Measurements from ENCODE around the gene UGT3A1.
"Not testable (repeated sequence)": the region's sequence is repeated elsewhere in the genome, so short reads cannot be mapped to it uniquely, and the experiment has no call there.

The UGT3A1 gene

GRCh38 chr5:36019584-36019983 lies 28.4 kb upstream of the UGT3A1 start:
- not testable (repeated sequence) for H3K9me3 ChIP-seq (replicated peaks; ENCODE audit: low read length); H3K9ac ChIP-seq (ENCODE audit: low read depth, low read length); H3K4me3 ChIP-seq (ENCODE audit: low read length); H3K4me1 ChIP-seq (ENCODE audit: control insufficient read depth, insufficient read depth, low read length); H3K36me3 ChIP-seq (ENCODE audit: insufficient read depth, low read length); H3K4me2 ChIP-seq (ENCODE audit: low read length); H3K27me3 ChIP-seq (ENCODE audit: control insufficient read depth, insufficient read depth, low read length)

GRCh38 chr5:36017622-36018021 lies 26.4 kb upstream of the UGT3A1 start:
- Histone ChIP-seq H3K4me2 (ENCODE audit: low read length) (no peak overlapping the region), H3K4me1 (ENCODE audit: control insufficient read depth, insufficient read depth, low read length) (no peaks in the 10 kb centered on the region), H3K9me3 (replicated peaks; ENCODE audit: low read length) (peaks cover 2% of the 10 kb centered on the region), H3K27me3 (ENCODE audit: control insufficient read depth, insufficient read depth, low read length) (no peaks in the 10 kb centered on the region), H3K36me3 (ENCODE audit: insufficient read depth, low read length) (no peaks in the 10 kb centered on the region), H3K4me3 (ENCODE audit: low read length) (no peak overlapping the region), H3K9ac (ENCODE audit: low read depth, low read length) (no peak overlapping the region)

GRCh38 chr5:36017004-36017403 lies 25.8 kb upstream of the UGT3A1 start:
- H3K4me3 ChIP-seq (ENCODE audit: low read length): no peak overlapping the region

GRCh38 chr5:36013182-36013581 lies 22.0 kb upstream of the UGT3A1 start:
- no peaks in the 10 kb centered on the region for H3K27me3 ChIP-seq (ENCODE audit: control insufficient read depth, insufficient read depth, low read length)
- H3K36me3 ChIP-seq (ENCODE audit: insufficient read depth, low read length): no peaks in the 10 kb centered on the region
- H3K9ac ChIP-seq (ENCODE audit: low read depth, low read length): no peak overlapping the region
- H3K9me3 ChIP-seq (replicated peaks; ENCODE audit: low read length): peaks cover 2% of the 10 kb centered on the region
- no peak overlapping the region for H3K4me3 ChIP-seq (ENCODE audit: low read length)
- H3K4me2 ChIP-seq (ENCODE audit: low read length): no peak overlapping the region
- H3K4me1 ChIP-seq (ENCODE audit: control insufficient read depth, insufficient read depth, low read length): no peaks in the 10 kb centered on the region

More at GRCh38 chr5:36017004-36017403, 25.8 kb upstream of the UGT3A1 start:
- H3K36me3 ChIP-seq (ENCODE audit: insufficient read depth, low read length): no peaks in the 10 kb centered on the region
- peaks cover 2% of the 10 kb centered on the region for H3K9me3 ChIP-seq (replicated peaks; ENCODE audit: low read length)
- H3K4me1 ChIP-seq (ENCODE audit: control insufficient read depth, insufficient read depth, low read length): no peaks in the 10 kb centered on the region
- no peak overlapping the region for H3K9ac ChIP-seq (ENCODE audit: low read depth, low read length)
- no peaks in the 10 kb centered on the region for H3K27me3 ChIP-seq (ENCODE audit: control insufficient read depth, insufficient read depth, low read length)
- no peak overlapping the region for H3K4me2 ChIP-seq (ENCODE audit: low read length)

GRCh38 chr5:36009698-36010097 lies 18.5 kb upstream of the UGT3A1 start:
- no peaks in the 10 kb centered on the region for H3K27me3 ChIP-seq (ENCODE audit: control insufficient read depth, insufficient read depth, low read length)
- no peak overlapping the region for H3K4me2 ChIP-seq (ENCODE audit: low read length)
- no peaks in the 10 kb centered on the region for H3K4me1 ChIP-seq (ENCODE audit: control insufficient read depth, insufficient read depth, low read length)
- H3K4me3 ChIP-seq (ENCODE audit: low read length): no peak overlapping the region
- peaks cover 2% of the 10 kb centered on the region for H3K9me3 ChIP-seq (replicated peaks; ENCODE audit: low read length)
- no peaks in the 10 kb centered on the region for H3K36me3 ChIP-seq (ENCODE audit: insufficient read depth, low read length)
- H3K9ac ChIP-seq (ENCODE audit: low read depth, low read length): no peak overlapping the region

GRCh38 chr5:36007366-36007765 lies 16.2 kb upstream of the UGT3A1 start:
- H3K4me2 ChIP-seq (ENCODE audit: low read length): no peak overlapping the region
- no peak overlapping the region for H3K4me3 ChIP-seq (ENCODE audit: low read length)
- H3K27me3 ChIP-seq (ENCODE audit: control insufficient read depth, insufficient read depth, low read length): no peaks in the 10 kb centered on the region
- H3K36me3 ChIP-seq (ENCODE audit: insufficient read depth, low read length): no peaks in the 10 kb centered on the region
- no peak overlapping the region for H3K9ac ChIP-seq (ENCODE audit: low read depth, low read length)
- no peaks in the 10 kb centered on the region for H3K9me3 ChIP-seq (replicated peaks; ENCODE audit: low read length)
- no peaks in the 10 kb centered on the region for H3K4me1 ChIP-seq (ENCODE audit: control insufficient read depth, insufficient read depth, low read length)

- no peaks in the 10 kb centered on the region for H3K4me1 ChIP-seq (ENCODE audit: control insufficient read depth, insufficient read depth, low read length)
- H3K4me2 ChIP-seq (ENCODE audit: low read length): no peak overlapping the region
- H3K36me3 ChIP-seq (ENCODE audit: insufficient read depth, low read length): no peaks in the 10 kb centered on the region
- H3K9ac ChIP-seq (ENCODE audit: low read depth, low read length): no peak overlapping the region
- H3K9me3 ChIP-seq (replicated peaks; ENCODE audit: low read length): no peaks in the 10 kb centered on the region
- H3K4me3 ChIP-seq (ENCODE audit: low read length): no peak overlapping the region
- H3K27me3 ChIP-seq (ENCODE audit: control insufficient read depth, insufficient read depth, low read length): no peaks in the 10 kb centered on the region
Observed at GRCh38 chr5:36006163-36006562, 15.0 kb upstream of the UGT3A1 start.

GRCh38 chr5:36001032-36001431 lies 9.8 kb upstream of the UGT3A1 start:
- Histone ChIP-seq H3K9me3 (replicated peaks; ENCODE audit: low read length) (no peaks in the 10 kb centered on the region), H3K4me2 (ENCODE audit: low read length) (no peak overlapping the region), H3K36me3 (ENCODE audit: insufficient read depth, low read length) (no peaks in the 10 kb centered on the region), H3K4me3 (ENCODE audit: low read length) (no peak overlapping the region), H3K4me1 (ENCODE audit: control insufficient read depth, insufficient read depth, low read length) (no peaks in the 10 kb centered on the region), H3K27me3 (ENCODE audit: control insufficient read depth, insufficient read depth, low read length) (peaks cover 4% of the 10 kb centered on the region), H3K9ac (ENCODE audit: low read depth, low read length) (no peak overlapping the region)

GRCh38 chr5:35999547-35999946 lies 8.4 kb upstream of the UGT3A1 start:
- Histone ChIP-seq H3K4me2 (ENCODE audit: low read length) (no peak overlapping the region), H3K9me3 (replicated peaks; ENCODE audit: low read length) (no peaks in the 10 kb centered on the region)

GRCh38 chr5:35996076-35996475 lies 4.9 kb upstream of the UGT3A1 start:
- H3K9me3 ChIP-seq (replicated peaks; ENCODE audit: low read length): no peaks in the 10 kb centered on the region
- no peak overlapping the region for H3K4me2 ChIP-seq (ENCODE audit: low read length)
- no peak overlapping the region for H3K9ac ChIP-seq (ENCODE audit: low read depth, low read length)
- H3K27me3 ChIP-seq (ENCODE audit: control insufficient read depth, insufficient read depth, low read length): peaks cover 14% of the 10 kb centered on the region
- H3K36me3 ChIP-seq (ENCODE audit: insufficient read depth, low read length): no peaks in the 10 kb centered on the region
- no peaks in the 10 kb centered on the region for H3K4me1 ChIP-seq (ENCODE audit: control insufficient read depth, insufficient read depth, low read length)
- no peak overlapping the region for H3K4me3 ChIP-seq (ENCODE audit: low read length)

More at GRCh38 chr5:35999547-35999946, 8.4 kb upstream of the UGT3A1 start:
- Histone ChIP-seq H3K9ac (ENCODE audit: low read depth, low read length) (no peak overlapping the region), H3K4me3 (ENCODE audit: low read length) (no peak overlapping the region), H3K4me1 (ENCODE audit: control insufficient read depth, insufficient read depth, low read length) (no peaks in the 10 kb centered on the region), H3K27me3 (ENCODE audit: control insufficient read depth, insufficient read depth, low read length) (peaks cover 4% of the 10 kb centered on the region), H3K36me3 (ENCODE audit: insufficient read depth, low read length) (no peaks in the 10 kb centered on the region)

- H3K4me2 ChIP-seq (ENCODE audit: low read length): no peak overlapping the region
- no peaks in the 10 kb centered on the region for H3K9me3 ChIP-seq (replicated peaks; ENCODE audit: low read length)
- no peak overlapping the region for H3K9ac ChIP-seq (ENCODE audit: low read depth, low read length)
- peaks cover 20% of the 10 kb centered on the region for H3K27me3 ChIP-seq (ENCODE audit: control insufficient read depth, insufficient read depth, low read length)
- no peak overlapping the region for H3K4me3 ChIP-seq (ENCODE audit: low read length)
- H3K4me1 ChIP-seq (ENCODE audit: control insufficient read depth, insufficient read depth, low read length): no peaks in the 10 kb centered on the region
- no peaks in the 10 kb centered on the region for H3K36me3 ChIP-seq (ENCODE audit: insufficient read depth, low read length)
Observed at GRCh38 chr5:35990520-35990919, 670 bp downstream of the UGT3A1 start.

- Histone ChIP-seq H3K4me3 (ENCODE audit: low read length) (no peak overlapping the region), H3K9ac (ENCODE audit: low read depth, low read length) (no peak overlapping the region), H3K9me3 (replicated peaks; ENCODE audit: low read length) (no peaks in the 10 kb centered on the region), H3K4me1 (ENCODE audit: control insufficient read depth, insufficient read depth, low read length) (no peaks in the 10 kb centered on the region), H3K36me3 (ENCODE audit: insufficient read depth, low read length) (no peaks in the 10 kb centered on the region), H3K27me3 (ENCODE audit: control insufficient read depth, insufficient read depth, low read length) (peaks cover 20% of the 10 kb centered on the region), H3K4me2 (ENCODE audit: low read length) (no peak overlapping the region)
Observed at GRCh38 chr5:35988529-35988928, 2.7 kb downstream of the UGT3A1 start.

Measured in skeletal muscle satellite cell (primary cell).